ENCODE measurements around the gene DGCR8.

GRCh38 chr22:20132686-20133246, 52.7 kb downstream of the DGCR8 start:
- no peak for TF ChIP-seq RAD21 (conservative IDR thresholded peaks at IDR 0.05 in 1 of 2, IDR thresholded peaks at IDR 0.05 in 1 of 2)
- TF ChIP-seq, protein P1, sequence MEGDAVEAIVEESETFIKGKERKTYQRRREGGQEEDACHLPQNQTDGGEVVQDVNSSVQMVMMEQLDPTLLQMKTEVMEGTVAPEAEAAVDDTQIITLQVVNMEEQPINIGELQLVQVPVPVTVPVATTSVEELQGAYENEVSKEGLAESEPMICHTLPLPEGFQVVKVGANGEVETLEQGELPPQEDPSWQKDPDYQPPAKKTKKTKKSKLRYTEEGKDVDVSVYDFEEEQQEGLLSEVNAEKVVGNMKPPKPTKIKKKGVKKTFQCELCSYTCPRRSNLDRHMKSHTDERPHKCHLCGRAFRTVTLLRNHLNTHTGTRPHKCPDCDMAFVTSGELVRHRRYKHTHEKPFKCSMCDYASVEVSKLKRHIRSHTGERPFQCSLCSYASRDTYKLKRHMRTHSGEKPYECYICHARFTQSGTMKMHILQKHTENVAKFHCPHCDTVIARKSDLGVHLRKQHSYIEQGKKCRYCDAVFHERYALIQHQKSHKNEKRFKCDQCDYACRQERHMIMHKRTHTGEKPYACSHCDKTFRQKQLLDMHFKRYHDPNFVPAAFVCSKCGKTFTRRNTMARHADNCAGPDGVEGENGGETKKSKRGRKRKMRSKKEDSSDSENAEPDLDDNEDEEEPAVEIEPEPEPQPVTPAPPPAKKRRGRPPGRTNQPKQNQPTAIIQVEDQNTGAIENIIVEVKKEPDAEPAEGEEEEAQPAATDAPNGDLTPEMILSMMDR (IDR thresholded peaks at IDR 0.05): no peak
- no peak for TF ChIP-seq MYC (IDR thresholded peaks at IDR 0.05; ENCODE audit: borderline replicate concordance, low read length)

Measured in A549 (cell line).